NCI-H2227 treated with DMSO at 0.1 percent for 48 hours (cell line): ENCODE data around the gene PTPN11.

ENCODE experiments used
- DNase-seq: peaks from one replicate; lab custom pipeline; 2025; lab: John Stamatoyannopoulos, UW

The PTPN11 gene

DNA sequence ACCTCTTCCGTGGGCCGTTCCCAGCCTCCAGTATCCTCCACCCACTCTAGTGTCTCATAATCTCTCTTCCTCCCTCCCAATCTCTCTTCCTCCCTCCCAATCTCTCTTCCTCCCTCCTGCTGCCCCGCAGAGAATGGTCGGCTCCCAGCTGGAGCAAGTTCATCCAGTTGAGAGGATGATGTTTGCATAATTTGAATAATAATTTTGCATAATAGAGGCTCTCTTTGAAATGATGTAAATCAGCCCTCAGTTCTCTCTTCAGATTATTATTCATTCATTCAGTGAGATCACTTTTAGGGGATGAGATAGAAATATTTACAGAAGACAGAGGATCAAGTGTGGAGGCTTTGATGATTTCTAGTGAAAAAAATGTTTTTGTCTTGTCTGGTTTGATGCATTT lies 125.0 kb downstream of the PTPN11 start:
- DNase-seq: no peak

DNA sequence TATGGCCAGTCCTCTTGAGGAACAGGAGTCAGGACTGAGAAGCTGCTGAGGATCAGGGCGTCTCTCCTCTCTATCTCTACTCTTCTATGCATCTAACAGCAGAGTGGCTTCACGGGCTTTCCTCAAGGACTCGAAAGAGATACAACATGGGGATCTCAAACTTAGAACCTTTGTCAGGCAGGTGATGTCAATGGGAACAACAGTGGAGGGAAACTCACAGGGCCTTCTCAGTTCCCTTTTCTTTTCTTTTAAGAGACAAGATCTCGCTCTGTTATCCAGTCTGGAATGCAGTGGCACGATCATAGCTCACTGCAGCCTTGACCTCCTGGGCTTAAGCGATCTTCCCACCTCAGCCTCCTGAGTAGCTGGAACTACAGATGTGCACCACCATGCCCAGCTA lies 127.6 kb downstream of the PTPN11 start:
- no peak for DNase-seq

DNA sequence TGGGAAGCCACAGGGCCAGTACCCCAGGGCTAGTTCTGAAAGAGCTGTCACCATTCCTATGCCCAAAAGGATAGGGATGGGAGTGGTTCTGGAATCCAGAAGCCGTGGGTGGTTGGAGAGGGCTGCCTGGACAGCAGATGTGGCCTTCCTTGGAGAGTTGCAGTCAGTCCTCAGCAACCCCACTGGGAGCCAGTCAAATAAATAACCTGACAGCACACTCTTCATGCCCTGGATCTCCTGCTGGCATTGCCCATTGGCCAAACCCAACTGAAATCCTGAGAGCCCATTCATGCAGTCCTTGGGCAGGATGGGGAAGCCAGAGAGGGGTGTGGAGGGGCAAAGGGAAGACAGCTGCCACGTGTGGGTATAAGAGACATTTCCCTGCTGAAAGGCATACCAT lies 128.2 kb downstream of the PTPN11 start:
- DNase-seq: no peak

DNA sequence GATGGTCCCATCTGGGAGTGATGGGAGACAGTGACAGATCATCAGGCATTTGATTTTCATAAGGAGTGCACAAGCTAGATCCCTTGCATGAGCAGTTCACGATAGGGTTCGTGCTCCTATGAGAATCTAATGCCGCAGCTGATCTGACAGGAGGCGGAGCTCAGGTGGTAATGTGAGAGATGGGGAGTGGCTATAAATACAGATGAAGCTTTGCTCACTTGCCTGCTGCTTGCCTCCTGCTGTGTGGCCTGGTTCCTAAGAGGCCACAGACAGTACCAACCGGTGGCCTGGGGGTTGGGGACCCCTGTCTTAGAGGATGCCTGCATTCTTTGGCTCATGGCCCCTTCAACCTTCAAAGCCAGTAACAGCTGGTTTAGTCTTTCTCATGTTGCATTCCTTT lies 130.3 kb downstream of the PTPN11 start:
- no peak for DNase-seq

DNA sequence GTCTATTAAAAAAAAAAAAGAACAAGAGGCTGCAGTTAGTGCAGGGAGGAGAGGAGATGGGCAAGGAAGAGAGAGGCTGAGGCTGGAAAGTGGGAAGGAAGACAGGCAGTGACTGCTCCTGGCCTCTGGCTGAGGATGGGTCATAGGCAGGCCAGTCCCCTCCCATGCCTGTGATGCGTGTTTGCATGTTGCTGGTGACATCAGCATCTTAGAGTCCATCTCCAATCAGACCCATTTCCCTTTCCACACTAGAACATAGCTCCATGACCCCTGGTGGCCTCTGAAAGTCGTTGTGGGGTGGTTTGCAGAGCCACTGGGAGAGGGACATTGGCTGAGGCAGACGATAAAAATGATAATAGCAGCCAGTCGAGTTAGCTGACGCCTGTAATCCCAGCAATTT lies 132.9 kb downstream of the PTPN11 start:
- DNase-seq: no peak

DNA sequence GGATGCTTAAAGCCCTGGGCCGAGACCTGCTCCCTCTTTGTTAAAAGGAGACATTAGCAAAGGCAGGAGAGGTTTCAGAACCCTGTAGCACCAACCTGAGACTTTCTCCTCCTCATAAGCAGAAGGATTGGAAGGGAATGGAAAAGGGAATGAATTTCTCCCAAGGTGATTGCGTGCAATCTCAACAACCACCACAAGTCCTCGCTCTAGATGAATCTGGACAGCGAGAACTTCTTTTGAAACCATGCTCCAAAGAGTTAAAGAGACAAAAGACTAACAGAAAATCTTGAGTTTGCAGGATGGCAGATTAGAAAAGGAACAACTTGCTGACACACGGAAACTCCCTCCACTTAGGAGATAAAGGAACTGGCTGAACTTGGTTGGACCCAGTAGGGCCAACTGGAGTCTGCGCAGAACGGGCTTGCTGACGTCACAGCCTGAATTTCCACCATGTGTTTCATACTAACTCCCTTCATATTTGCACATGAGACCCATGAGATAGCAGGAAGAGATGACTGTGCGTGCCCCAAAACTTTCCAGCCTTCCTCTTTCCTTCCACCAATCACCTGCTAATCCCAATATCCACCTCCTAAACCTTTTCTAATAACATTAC lies 137.0 kb downstream of the PTPN11 start:
- no peak for DNase-seq

DNA sequence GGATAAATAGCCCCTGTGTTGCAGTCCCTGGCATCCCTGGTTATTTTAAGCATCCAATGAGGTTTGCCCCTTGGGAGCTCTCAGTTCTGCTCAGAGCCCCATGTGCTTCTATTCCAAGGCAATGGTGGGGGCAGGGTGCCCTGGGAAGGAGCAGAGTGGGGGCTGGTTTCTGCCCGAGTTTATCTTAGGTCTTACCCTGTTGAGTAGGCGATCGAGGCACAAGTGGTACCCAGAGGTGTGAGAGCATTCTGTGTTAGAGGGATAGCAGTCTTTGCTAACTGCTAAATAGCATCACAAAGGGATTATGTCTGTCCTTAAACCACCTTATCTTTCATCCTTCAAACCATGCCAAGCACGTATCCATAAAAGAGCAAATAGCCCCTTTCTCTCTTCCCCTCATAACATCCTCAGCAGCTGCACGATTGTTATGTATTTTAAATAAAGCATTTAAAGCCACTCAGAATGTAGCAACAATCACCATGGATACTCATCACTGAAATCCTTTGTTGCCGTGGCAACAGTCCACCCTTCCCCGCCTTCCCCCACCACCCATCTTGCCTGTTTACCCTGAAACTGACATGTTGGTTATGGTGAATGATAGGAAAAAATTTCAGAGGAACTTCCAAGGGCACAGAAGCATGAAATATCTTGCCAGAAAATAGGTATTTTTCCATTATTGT lies 139.3 kb downstream of the PTPN11 start:
- peak; percentile 92 for DNase-seq
